ENCODE measurements around the gene MIA2.
A peak's percentile ranks its signal among the peaks of the same experiment; 100 is the strongest.

MIA2 gene

GRCh38 chr14:39431416-39432178 is 197.9 kb downstream of the MIA2 start:
- peak; percentile 37; the same call in 1 of the 2 replicates for TF ChIP-seq POLR2A (IDR thresholded peaks at IDR 0.05; ENCODE audit: low read depth, low read length)
- FAIRE-seq (no peak), DNase-seq (ENCODE audit: insufficient read length, low spot score) (no peak)

GRCh38 chr14:39432179-39432618 is 198.5 kb downstream of the MIA2 start, which contains the start of gene FBXO33:
Gene FBXO33 (minus strand): TSS chr14:39432433. CDS start chr14:39432162, 271 bp downstream.
- no peak for FAIRE-seq

GRCh38 chr14:39432619-39433451 is 199.1 kb downstream of the MIA2 start:
- peak; percentile 64 for DNase-seq (ENCODE audit: insufficient read length, low spot score)
- peak; percentile 83 for FAIRE-seq
- TF ChIP-seq POLR2A (IDR thresholded peaks at IDR 0.05; ENCODE audit: low read depth, low read length), result peak; percentile 22; the same call in 1 of the 2 replicates

More at GRCh38 chr14:39432179-39432618, 198.5 kb downstream of the MIA2 start, which contains the start of gene FBXO33:
- no peak for TF ChIP-seq POLR2A (IDR thresholded peaks at IDR 0.05; ENCODE audit: low read depth, low read length)
- DNase-seq (ENCODE audit: insufficient read length, low spot score), result peak; percentile 76

GRCh38 chr14:39433452-39433813 is 199.7 kb downstream of the MIA2 start:
- no peak for DNase-seq (ENCODE audit: insufficient read length, low spot score)
- FAIRE-seq, result no peak

GRCh38 chr14:39434401-39434800 is 200.7 kb downstream of the MIA2 start:
- TF ChIP-seq POLR2A (IDR thresholded peaks at IDR 0.05; ENCODE audit: low read depth, low read length), result no peak
- no peak for FAIRE-seq
- no peak for DNase-seq (ENCODE audit: insufficient read length, low spot score)

More at GRCh38 chr14:39433452-39433813, 199.7 kb downstream of the MIA2 start:
- no peak for TF ChIP-seq POLR2A (IDR thresholded peaks at IDR 0.05; ENCODE audit: low read depth, low read length)

GRCh38 chr14:39435241-39435640 is 201.5 kb downstream of the MIA2 start:
- no peak for TF ChIP-seq POLR2A (IDR thresholded peaks at IDR 0.05; ENCODE audit: low read depth, low read length)
- FAIRE-seq (no peak), DNase-seq (ENCODE audit: insufficient read length, low spot score) (no peak)
